ENCODE results near the gene REPS1. TPM values are rescaled to one million over a fixed set of nuclear protein-coding genes. Genes with fewer than 3 reads are reported as not detected.
A peak's percentile ranks its signal among the peaks of the same experiment; 100 is the strongest.

REPS1 gene
- total RNA-seq, 1 experiment from 2014 or later, result 65.3 TPM

GRCh38 chr6:138979813-138980668, 8.0 kb downstream of the REPS1 start:
- H3K4me3 Mint-ChIP-seq (ENCODE audit: unreplicated experiment), result no peak overlapping the region
- peak overlapping the region; percentile 6 for H3K27ac Mint-ChIP-seq (ENCODE audit: low read depth, unreplicated experiment)
- DNase-seq (ENCODE audit: unreplicated experiment), result no peak
- TF ChIP-seq CTCF (IDR thresholded peaks at IDR 0.05; ENCODE audit: unreplicated experiment), result no peak
- H3K9me3 Mint-ChIP-seq (ENCODE audit: unreplicated experiment), result no peaks in the 10 kb centered on the region
- ChIA-PET CTCF (interaction anchor here (1.0 kb wide), 1 partner anchor 165 kb away, joined by 3 read pairs; no protein-coding TSS in a partner anchor), POLR2A (no interaction called here)
- no peaks in the 10 kb centered on the region for H3K27me3 Mint-ChIP-seq (ENCODE audit: insufficient read depth, unreplicated experiment)
- no TSS peak for BruUV-seq (replicated peaks)
- no peaks in the 10 kb centered on the region for H3K36me3 Mint-ChIP-seq (ENCODE audit: insufficient read depth, unreplicated experiment)
- peaks cover 24% of the 10 kb centered on the region for H3K4me1 Mint-ChIP-seq (ENCODE audit: insufficient read depth, unreplicated experiment)
- intact Hi-C loops (cut with micrococcal nuclease), result loop anchor here (10.0 kb wide), 1 partner anchor 385 kb away; no protein-coding TSS in a partner anchor

- no peak overlapping the region for H3K4me3 Mint-ChIP-seq (ENCODE audit: unreplicated experiment)
- ChIA-PET CTCF (interaction anchor here (0.8 to 1.0 kb wide), 2 partner anchors 24 to 166 kb away, joined by 3 read pairs; no protein-coding TSS in a partner anchor), POLR2A (no interaction called here)
- intact Hi-C loops (cut with micrococcal nuclease), result no loop called here
- BruUV-seq (replicated peaks), result no TSS peak
- DNase-seq (ENCODE audit: unreplicated experiment), result peak; percentile 42
- H3K36me3 Mint-ChIP-seq (ENCODE audit: insufficient read depth, unreplicated experiment), result no peaks in the 10 kb centered on the region
- H3K27ac Mint-ChIP-seq (ENCODE audit: low read depth, unreplicated experiment), result peak overlapping the region; percentile 6
- peaks cover 28% of the 10 kb centered on the region for H3K4me1 Mint-ChIP-seq (ENCODE audit: insufficient read depth, unreplicated experiment)
- no peaks in the 10 kb centered on the region for H3K27me3 Mint-ChIP-seq (ENCODE audit: insufficient read depth, unreplicated experiment)
- H3K9me3 Mint-ChIP-seq (ENCODE audit: unreplicated experiment), result no peaks in the 10 kb centered on the region
- TF ChIP-seq CTCF (IDR thresholded peaks at IDR 0.05; ENCODE audit: unreplicated experiment), result no peak
Measured at GRCh38 chr6:138979365-138979764, 8.7 kb downstream of the REPS1 start.

DNA sequence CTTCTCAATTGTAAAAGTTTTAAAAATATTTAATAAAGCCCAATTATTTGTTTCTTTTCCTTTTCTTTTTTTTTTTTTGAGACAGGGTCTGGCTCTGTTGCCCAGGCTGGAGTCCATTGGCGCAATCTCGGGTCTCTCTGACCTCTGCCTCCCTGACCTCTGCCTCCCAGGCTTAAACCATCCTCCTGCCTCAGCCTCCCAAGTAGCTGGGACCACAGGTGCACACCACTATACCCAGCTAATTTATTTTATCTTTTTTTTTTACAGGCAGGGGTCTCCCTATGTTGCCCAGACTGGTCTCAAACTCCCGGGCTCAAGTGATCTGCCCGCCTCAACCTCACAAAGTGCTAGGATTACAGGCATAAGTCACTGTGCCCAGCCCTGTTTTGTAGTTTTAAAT, 9.8 kb downstream of the REPS1 start:
- H3K27me3 Mint-ChIP-seq (ENCODE audit: insufficient read depth, unreplicated experiment), result no peaks in the 10 kb centered on the region
- peaks cover 35% of the 10 kb centered on the region for H3K4me1 Mint-ChIP-seq (ENCODE audit: insufficient read depth, unreplicated experiment)
- ChIA-PET POLR2A (no interaction called here), CTCF (interaction anchor here (0.6 to 6.0 kb wide), 3 partner anchors 9 to 718 kb away, joined by 4 to 36 read pairs (median 5); partner anchors contain the start of gene REPS1)
- no peak overlapping the region for H3K4me3 Mint-ChIP-seq (ENCODE audit: unreplicated experiment)
- no peak for DNase-seq (ENCODE audit: unreplicated experiment)
- TF ChIP-seq CTCF (IDR thresholded peaks at IDR 0.05; ENCODE audit: unreplicated experiment), result no peak
- H3K27ac Mint-ChIP-seq (ENCODE audit: low read depth, unreplicated experiment), result no peak overlapping the region
- BruUV-seq (replicated peaks), result no TSS peak
- intact Hi-C loops (cut with micrococcal nuclease), result no loop called here
- no peaks in the 10 kb centered on the region for H3K36me3 Mint-ChIP-seq (ENCODE audit: insufficient read depth, unreplicated experiment)
- H3K9me3 Mint-ChIP-seq (ENCODE audit: unreplicated experiment), result no peaks in the 10 kb centered on the region

- no peak for DNase-seq (ENCODE audit: unreplicated experiment)
- intact Hi-C loops (cut with micrococcal nuclease), result no loop called here
Measured at GRCh38 chr6:138977646-138978167, 10.3 kb downstream of the REPS1 start.

More at GRCh38 chr6:138977646-138978167, 10.3 kb downstream of the REPS1 start:
- peaks cover 40% of the 10 kb centered on the region for H3K4me1 Mint-ChIP-seq (ENCODE audit: insufficient read depth, unreplicated experiment)
- CTCF ChIA-PET, result interaction anchor here (0.6 to 6.0 kb wide), 2 partner anchors 10 to 124 kb away, joined by 4 to 36 read pairs; partner anchors contain the start of gene REPS1
- POLR2A ChIA-PET, result no interaction called here
- TF ChIP-seq CTCF (IDR thresholded peaks at IDR 0.05; ENCODE audit: unreplicated experiment), result no peak
- no peak overlapping the region for H3K27ac Mint-ChIP-seq (ENCODE audit: low read depth, unreplicated experiment)
- H3K4me3 Mint-ChIP-seq (ENCODE audit: unreplicated experiment), result no peak overlapping the region
- no peaks in the 10 kb centered on the region for H3K36me3 Mint-ChIP-seq (ENCODE audit: insufficient read depth, unreplicated experiment)
- H3K27me3 Mint-ChIP-seq (ENCODE audit: insufficient read depth, unreplicated experiment), result no peaks in the 10 kb centered on the region
- H3K9me3 Mint-ChIP-seq (ENCODE audit: unreplicated experiment), result no peaks in the 10 kb centered on the region
- no TSS peak for BruUV-seq (replicated peaks)
